Common myeloid progenitor, CD34-positive (primary cell): ENCODE measurements around the gene MYBPH.

Source experiments
- CTCF ChIA-PET: fragments of 350-600 bp; sonication (Branson Sonifier 250); formaldehyde crosslinking; loops from one replicate; lab custom pipeline; 2021; ENCODE audit warnings: antibody characterized with exemption; lab: Charles Lee
- POLR2A ChIA-PET: fragments of 350-600 bp; sonication (Branson Sonifier 250); formaldehyde crosslinking; loops from one replicate; lab custom pipeline; 2021; ENCODE audit warnings: antibody characterized with exemption; lab: Charles Lee
- DNase-seq, 3 donors: peaks; one replicate each; pipeline versions ENCODE4 v3.0.0 to v3.0.0-alpha.2; 2013
- H3K27ac ChIP-seq, 2 experiments: 1 replicate in 1 of 2; 2 replicates in 1 of 2; pipeline ENCODE4 v1.7.0; 2013; ENCODE audit warnings: inconsistent platforms in 2 of 2, low read length in 2 of 2, mild to moderate bottlenecking in 2 of 2, low read depth in 1 of 2, moderate library complexity in 1 of 2; ENCODE audit not compliant: severe bottlenecking in 2 of 2, insufficient read depth in 1 of 2, poor library complexity in 1 of 2
- H3K27me3 ChIP-seq, 5 experiments: replicated peaks in 2 of 5; 1 replicate in 3 of 5; 2 replicates in 2 of 5; pipeline versions ENCODE4 v1.6.1 to v1.7.0; 2013; ENCODE audit warnings: low read length in 4 of 5, mild to moderate bottlenecking in 2 of 5, moderate library complexity in 2 of 5, inconsistent platforms in 1 of 5; ENCODE audit not compliant: insufficient read depth in 5 of 5, control insufficient read depth in 4 of 5
- H3K36me3 ChIP-seq, 4 experiments: 1 replicate in 2 of 4; 2 replicates in 2 of 4; pipeline versions ENCODE4 v1.6.1 to v1.7.0; 2013; ENCODE audit warnings: low read length in 3 of 4, control low read depth in 1 of 4, mild to moderate bottlenecking in 1 of 4; ENCODE audit not compliant: control insufficient read depth in 4 of 4, insufficient read depth in 4 of 4
- H3K4me1 ChIP-seq, 4 experiments: 1 replicate in 3 of 4; 2 replicates in 1 of 4; pipeline versions ENCODE4 v1.6.1 to v1.7.1; 2013; ENCODE audit warnings: low read length in 3 of 4, mild to moderate bottlenecking in 3 of 4, control low read depth in 1 of 4, inconsistent platforms in 1 of 4, moderate library complexity in 1 of 4; ENCODE audit not compliant: control insufficient read depth in 4 of 4, insufficient read depth in 4 of 4; ENCODE audit errors: control extremely low read depth in 1 of 4
- H3K4me3 ChIP-seq, 7 experiments: 1 replicate in 4 of 7; 2 replicates in 3 of 7; pipeline versions ENCODE4 v1.5.1 to v1.7.0; 2013; ENCODE audit warnings: mild to moderate bottlenecking in 7 of 7, low read length in 6 of 7, moderate library complexity in 6 of 7, inconsistent platforms in 2 of 7, low read depth in 2 of 7, control low read depth in 1 of 7; ENCODE audit not compliant: insufficient read depth in 4 of 7, control insufficient read depth in 1 of 7; ENCODE audit errors: extremely low read depth in 1 of 7
- H3K9me3 ChIP-seq, 5 experiments: 1 replicate in 4 of 5; 2 replicates in 1 of 5; pipeline versions ENCODE4 v1.6.1 to v1.7.1; 2013; ENCODE audit warnings: low read length in 4 of 5, mild to moderate bottlenecking in 2 of 5, inconsistent platforms in 1 of 5, low read depth in 1 of 5, moderate library complexity in 1 of 5; ENCODE audit not compliant: control insufficient read depth in 4 of 5, insufficient read depth in 2 of 5; ENCODE audit errors: control extremely low read depth in 1 of 5
- WGBS: methylation state at CpG from one replicate; pipeline ENCODE4 v1.1.5; 2013; ENCODE audit not compliant: insufficient coverage; 5-methylcytosine and 5-hydroxymethylcytosine counted together

MYBPH gene

GRCh38 chr1:203147376-203147775 is 28.2 kb downstream of the MYBPH start:
- Histone ChIP-seq H3K4me3 (no peak overlapping the region), H3K36me3 (no peaks in the 10 kb centered on the region), H3K9me3 (peaks cover 0 to 2% (median 0%) of the 10 kb centered on the region in 5 experiments), H3K27ac (no peak overlapping the region), H3K27me3 (no peaks in the 10 kb centered on the region), H3K4me1 (peaks cover 0 to 6% (median 0%) of the 10 kb centered on the region in 4 experiments)
- ChIA-PET POLR2A (no interaction called here), CTCF (interaction anchor here (0.6 to 4.2 kb wide), 10 partner anchors 14 to 117 kb away, joined by 3 to 16 read pairs (median 4); no protein-coding TSS in a partner anchor)
- 93% methylated on average over 5 of the region's 5 CpGs for WGBS
- DNase-seq = no peak

GRCh38 chr1:203146537-203146936 is 29.1 kb downstream of the MYBPH start:
- DNase-seq = no peak
- Histone ChIP-seq H3K27me3 (no peaks in the 10 kb centered on the region), H3K9me3 (peaks cover 0 to 2% (median 0%) of the 10 kb centered on the region in 5 experiments), H3K4me1 (peaks cover 0 to 6% (median 0%) of the 10 kb centered on the region in 4 experiments), H3K4me3 (no peak overlapping the region), H3K36me3 (no peaks in the 10 kb centered on the region), H3K27ac (no peak overlapping the region)
- ChIA-PET CTCF (interaction anchor here (4.2 kb wide), 1 partner anchor 13 kb away, joined by 16 read pairs; no protein-coding TSS in a partner anchor), POLR2A (interaction anchor here (1.0 kb wide), 1 partner anchor 39 kb away, joined by 3 read pairs; no protein-coding TSS in a partner anchor)
- 85% methylated on average over 7 of the region's 7 CpGs for WGBS

GRCh38 chr1:203146042-203146369 is 29.6 kb downstream of the MYBPH start:
- H3K27me3 ChIP-seq = peaks cover 0 to under 1% (median 0%) of the 10 kb centered on the region in 5 experiments
- H3K4me1 ChIP-seq = peaks cover 0 to 6% (median 0%) of the 10 kb centered on the region in 4 experiments
- no peak overlapping the region for H3K4me3 ChIP-seq
- no peak for DNase-seq
- H3K27ac ChIP-seq = no peak overlapping the region
- no peaks in the 10 kb centered on the region for H3K36me3 ChIP-seq
- WGBS = 100% methylated on average over 2 of the region's 2 CpGs
- peaks cover 0 to 2% (median 0%) of the 10 kb centered on the region in 5 experiments for H3K9me3 ChIP-seq
- CTCF ChIA-PET = interaction anchor here (4.2 kb wide), 1 partner anchor 13 kb away, joined by 16 read pairs; no protein-coding TSS in a partner anchor
- POLR2A ChIA-PET = interaction anchor here (1.0 kb wide), 1 partner anchor 39 kb away, joined by 3 read pairs; no protein-coding TSS in a partner anchor

DNA sequence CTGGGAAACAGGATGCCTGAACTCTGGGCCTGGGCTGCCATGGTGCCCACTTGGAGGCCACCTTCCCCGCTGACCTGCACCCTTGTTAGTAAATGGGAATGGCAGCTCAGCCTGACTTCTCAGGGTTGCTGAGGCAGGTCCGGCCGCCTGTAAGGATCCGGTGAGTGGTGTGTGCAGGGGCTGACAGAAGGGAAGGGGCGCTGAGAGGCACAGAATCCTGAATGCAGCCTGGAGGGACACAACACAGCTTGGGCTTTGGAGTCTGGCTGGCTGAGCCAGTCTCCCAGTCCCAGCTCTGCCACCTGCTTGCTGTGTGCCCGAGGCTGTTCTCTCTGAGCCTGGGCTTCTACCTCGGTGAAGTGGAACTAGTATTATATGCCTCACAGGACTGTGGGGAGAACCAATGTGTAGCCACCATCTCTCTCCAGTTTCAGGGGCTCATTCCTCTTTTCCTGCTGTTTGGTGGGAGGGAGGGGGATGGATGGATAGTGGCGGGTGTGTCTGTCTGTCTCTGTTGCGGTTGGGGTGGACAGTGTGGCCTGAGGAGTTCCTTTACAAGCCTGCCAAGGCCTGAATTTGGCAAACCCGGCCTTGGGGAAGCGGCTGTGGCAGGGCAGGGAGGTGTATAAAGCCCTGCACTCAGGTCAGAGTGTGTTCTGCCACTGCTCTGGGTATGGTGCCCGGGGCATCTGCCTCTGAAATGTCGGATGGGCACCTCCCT is 30.1 kb downstream of the MYBPH start:
- Histone ChIP-seq H3K4me3 (no peak overlapping the region), H3K9me3 (peaks cover 0 to 2% (median 0%) of the 10 kb centered on the region in 5 experiments), H3K36me3 (no peaks in the 10 kb centered on the region), H3K4me1 (peaks cover 0 to 6% (median 0%) of the 10 kb centered on the region in 4 experiments), H3K27me3 (peaks cover 0 to 3% (median 0%) of the 10 kb centered on the region in 5 experiments), H3K27ac (no peak overlapping the region)
- POLR2A ChIA-PET = interaction anchor here (1.0 kb wide), 1 partner anchor 40 kb away, joined by 3 read pairs; no protein-coding TSS in a partner anchor
- no peak for DNase-seq
- CTCF ChIA-PET = interaction anchor here (1.0 to 4.2 kb wide), 3 partner anchors 12 to 37 kb away, joined by 3 to 16 read pairs (median 5); no protein-coding TSS in a partner anchor
- 94% methylated on average over 9 of the region's 13 CpGs for WGBS

- peaks cover 0 to 6% (median 0%) of the 10 kb centered on the region in 4 experiments for H3K4me1 ChIP-seq
- peaks cover 0 to 3% (median 0%) of the 10 kb centered on the region in 5 experiments for H3K27me3 ChIP-seq
- peaks cover 0 to 2% (median 0%) of the 10 kb centered on the region in 5 experiments for H3K9me3 ChIP-seq
- POLR2A ChIA-PET = no interaction called here
- no peaks in the 10 kb centered on the region for H3K36me3 ChIP-seq
- DNase-seq = no peak
- H3K27ac ChIP-seq = no peak overlapping the region
- 86% methylated on average over 3 of the region's 6 CpGs for WGBS
- H3K4me3 ChIP-seq = no peak overlapping the region
- CTCF ChIA-PET = interaction anchor here (0.7 to 1.1 kb wide), 3 partner anchors 27 to 994 kb away, joined by 3 to 5 read pairs (median 3); no protein-coding TSS in a partner anchor
These were observed 31.0 kb downstream of the MYBPH start for GRCh38 chr1:203144661-203145060.

DNA sequence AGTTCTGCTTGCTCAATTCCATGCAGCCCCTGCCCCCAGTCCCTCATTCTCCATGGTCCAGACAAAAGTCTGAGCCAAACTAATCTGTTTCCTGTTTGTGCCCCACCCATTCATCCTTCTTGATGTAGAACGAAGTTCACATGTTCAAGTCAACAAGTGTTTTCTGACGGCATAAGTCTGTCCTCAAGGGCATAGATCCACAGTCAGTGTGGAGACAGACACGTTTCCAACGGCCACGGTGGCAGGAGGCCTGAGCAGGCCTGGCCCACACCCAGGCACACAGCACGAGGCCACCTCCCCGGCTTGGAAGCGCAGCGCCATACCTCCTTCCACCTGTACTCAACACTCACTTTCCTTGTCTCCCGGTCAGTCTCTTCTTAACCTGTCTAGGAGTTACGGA is 32.0 kb downstream of the MYBPH start:
- CTCF ChIA-PET = interaction anchor here (0.7 to 2.1 kb wide), 3 partner anchors 17 to 995 kb away, joined by 3 to 5 read pairs (median 4); no protein-coding TSS in a partner anchor
- 93% methylated on average over 4 of the region's 11 CpGs for WGBS

More for the DNA sequence above, 32.0 kb downstream of the MYBPH start:
- Histone ChIP-seq H3K9me3 (peaks cover 0 to 2% (median 0%) of the 10 kb centered on the region in 5 experiments), H3K27me3 (peaks cover 0 to 3% (median 0%) of the 10 kb centered on the region in 5 experiments), H3K4me1 (no peaks in the 10 kb centered on the region), H3K36me3 (no peaks in the 10 kb centered on the region), H3K27ac (no peak overlapping the region), H3K4me3 (no peak overlapping the region)
- no peak for DNase-seq
- POLR2A ChIA-PET = no interaction called here
